ENCODE measurements around the gene TYW1B.
"Not testable (repeated sequence)": the region's sequence is repeated elsewhere in the genome, so short reads cannot be mapped to it uniquely, and the experiment has no call there.

DNA sequence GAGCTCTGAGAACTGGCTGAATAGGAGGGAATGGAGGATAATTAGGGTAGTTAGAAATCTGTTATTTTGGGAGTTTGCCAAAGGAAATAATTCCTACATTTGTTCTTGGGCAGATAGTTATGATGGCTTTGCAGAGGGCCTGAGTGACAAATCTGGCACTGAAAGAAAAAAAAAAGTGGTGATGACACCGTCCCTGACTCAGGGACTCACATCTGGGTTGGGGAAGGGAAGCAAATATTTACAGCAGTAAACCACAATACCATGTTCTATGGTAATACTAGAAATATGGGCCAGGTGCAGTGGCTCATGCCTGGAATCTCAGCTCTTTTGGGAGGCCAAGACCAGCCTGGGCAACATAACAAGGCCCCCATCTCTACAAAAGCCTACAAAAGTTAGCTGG is 29.9 kb upstream of the TYW1B start:
- TF ChIP-seq CTCF (IDR thresholded peaks at IDR 0.05; ENCODE audit: low read depth, low read length, poor library complexity, severe bottlenecking); EZH2phosphoT487 (IDR thresholded peaks at IDR 0.05; ENCODE audit: borderline replicate concordance, low read length): not testable (repeated sequence)
